HepG2 (cell line): ENCODE results near the gene SIRT6. TPM values are rescaled to one million over a fixed set of nuclear protein-coding genes. Genes with fewer than 3 reads are reported as not detected.

Source experiments
- ATAD3A ChIP-seq: sonication (generic); formaldehyde crosslinking; IDR thresholded peaks from 2 replicates; pipeline ENCODE4 v1.4.0; 2020; ENCODE audit warnings: missing genetic modification reagents
- CCAR2 ChIP-seq: fragments of 200-400 bp; formaldehyde crosslinking; optimal IDR thresholded peaks from 2 replicates; pipeline ENCODE3; 2018; ENCODE audit warnings: low read depth, mild to moderate bottlenecking, low read length, moderate library complexity
- CERS6 ChIP-seq: sonication (generic); formaldehyde crosslinking; IDR thresholded peaks from 2 replicates; pipeline ENCODE4 v1.5.0; 2020; ENCODE audit warnings: missing genetic modification reagents
- CSRNP2 ChIP-seq: sonication (generic); formaldehyde crosslinking; conservative IDR thresholded peaks from 2 replicates; pipeline ENCODE4 v1.8.0; 2022; ENCODE audit warnings: low read depth, missing genetic modification reagents
- DR1 ChIP-seq: sonication (generic); formaldehyde crosslinking; IDR thresholded peaks from 2 replicates; pipeline ENCODE4 v1.8.0; 2021; ENCODE audit warnings: mild to moderate bottlenecking, missing genetic modification reagents, inconsistent platforms
- EED ChIP-seq: sonication (generic); formaldehyde crosslinking; IDR thresholded peaks from 2 replicates; pipeline ENCODE4 v1.5.0; 2020; ENCODE audit warnings: mild to moderate bottlenecking, missing genetic modification reagents
- FOXO1 ChIP-seq: sonication (generic); formaldehyde crosslinking; IDR thresholded peaks from 2 replicates; pipeline ENCODE4 v1.4.0; 2020; ENCODE audit warnings: missing genetic modification reagents
- HOXA3 ChIP-seq: sonication (generic); formaldehyde crosslinking; IDR thresholded peaks from 2 replicates; pipeline ENCODE4 v1.5.0; 2020; ENCODE audit warnings: missing genetic modification reagents
- KLF13 ChIP-seq: sonication (generic); formaldehyde crosslinking; IDR thresholded peaks from 2 replicates; pipeline ENCODE4 v1.4.0; 2020; ENCODE audit warnings: mild to moderate bottlenecking, missing genetic modification reagents
- MLXIP ChIP-seq: sonication (generic); formaldehyde crosslinking; IDR thresholded peaks from 2 replicates; pipeline ENCODE4 v1.9.0; 2021; ENCODE audit warnings: missing genetic modification reagents, borderline replicate concordance
- MYPOP ChIP-seq: sonication (generic); formaldehyde crosslinking; IDR thresholded peaks from 2 replicates; pipeline ENCODE4 v1.8.1; 2023; ENCODE audit warnings: mild to moderate bottlenecking, moderate library complexity, missing genetic modification reagents
- SMAD1 ChIP-seq: sonication (generic); formaldehyde crosslinking; IDR thresholded peaks from 2 replicates; pipeline ENCODE4 v1.4.0; 2020; ENCODE audit warnings: missing genetic modification reagents, low read depth, mild to moderate bottlenecking, borderline replicate concordance
- TGIF2 ChIP-seq: IDR thresholded peaks from 2 replicates; pipeline ENCODE4 v1.6.1; 2016; ENCODE audit warnings: control low read depth, missing compliant biosample characterization
- ZFAT ChIP-seq: sonication (generic); formaldehyde crosslinking; conservative IDR thresholded peaks from 2 replicates; pipeline ENCODE4 v1.8.1; 2023; ENCODE audit warnings: missing genetic modification reagents, inconsistent platforms
- ZKSCAN5 ChIP-seq: sonication (generic); formaldehyde crosslinking; IDR thresholded peaks from 2 replicates; pipeline ENCODE4 v1.5.1; 2020; ENCODE audit warnings: mild to moderate bottlenecking, missing genetic modification reagents
- ZNF205 ChIP-seq: IDR thresholded peaks from 2 replicates; pipeline ENCODE4 v1.6.1; 2018; ENCODE audit warnings: missing biosample characterization, missing genetic modification reagents
- ZNF891 ChIP-seq: sonication (generic); formaldehyde crosslinking; IDR thresholded peaks from 2 replicates; pipeline ENCODE4 v1.5.0; 2020; ENCODE audit warnings: mild to moderate bottlenecking, missing genetic modification reagents
- polyA plus RNA-seq, 8 experiments: library from polyadenylated mRNA; depleted of rRNA in 3 of 8; stranded (reverse) in 7 of 8; unstranded in 1 of 8; fragments of >200 nt; fragmentation: Illumina TruSeq in 4 of 8; extraction: Trizol in 4 of 8; gene quantifications; 2 replicates each; pipeline versions ENCODE4 v1.2.1 to v1.2.3, GENCODE V29; 2011 to 2016; ENCODE audit warnings: low read depth in 4 of 8, missing spikeins in 1 of 8, mixed read lengths in 1 of 8; ENCODE audit not compliant: insufficient read depth in 1 of 8
- total RNA-seq, 5 experiments: library from RNA; depleted of rRNA; stranded (reverse); fragments of >200 nt; fragmentation: Illumina TruSeq; extraction: Trizol; gene quantifications; 2 replicates each; pipeline ENCODE4 v1.2.3, GENCODE V29; 2016; ENCODE audit warnings: low read depth in 1 of 5
- TF ChIP-seq, protein P1 (sequence below): IDR thresholded peaks from 2 replicates; pipeline ENCODE4 v1.6.1; 2016; ENCODE audit warnings: low read depth, borderline replicate concordance
- TF ChIP-seq, protein P2 (sequence below): sonication (generic); formaldehyde crosslinking; IDR thresholded peaks from 2 replicates; pipeline ENCODE4 v1.5.1; 2020; ENCODE audit warnings: mild to moderate bottlenecking, missing genetic modification reagents, moderate library complexity

SIRT6 gene
- total and polyA plus RNA-seq, 2 of the 13 experiments (the other 11 are each of a cell fraction or from before 2014, with no cell fraction given): 11.0 to 18.4 TPM

- no peak for TF ChIP-seq CERS6 (CRISPR knock-in tag)
- TF ChIP-seq EED (CRISPR knock-in tag): peak; percentile 20; the same call in 1 of the 2 replicates
- TF ChIP-seq DR1 (CRISPR knock-in tag): no peak
- no peak for TF ChIP-seq ATAD3A
- TF ChIP-seq ZNF205 (CRISPR knock-in tag): no peak
- TF ChIP-seq ZFAT: no peak
- no peak for TF ChIP-seq CCAR2
- TF ChIP-seq ZNF891 (CRISPR knock-in tag): no peak
- TF ChIP-seq MYPOP (CRISPR knock-in tag): no peak
- no peak for TF ChIP-seq KLF13 (CRISPR knock-in tag)
- TF ChIP-seq, protein P1, sequence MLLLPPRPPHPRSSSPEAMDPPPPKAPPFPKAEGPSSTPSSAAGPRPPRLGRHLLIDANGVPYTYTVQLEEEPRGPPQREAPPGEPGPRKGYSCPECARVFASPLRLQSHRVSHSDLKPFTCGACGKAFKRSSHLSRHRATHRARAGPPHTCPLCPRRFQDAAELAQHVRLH (CRISPR knock-in tag): no peak
- TF ChIP-seq FOXO1: no peak
- TF ChIP-seq, protein P2, sequence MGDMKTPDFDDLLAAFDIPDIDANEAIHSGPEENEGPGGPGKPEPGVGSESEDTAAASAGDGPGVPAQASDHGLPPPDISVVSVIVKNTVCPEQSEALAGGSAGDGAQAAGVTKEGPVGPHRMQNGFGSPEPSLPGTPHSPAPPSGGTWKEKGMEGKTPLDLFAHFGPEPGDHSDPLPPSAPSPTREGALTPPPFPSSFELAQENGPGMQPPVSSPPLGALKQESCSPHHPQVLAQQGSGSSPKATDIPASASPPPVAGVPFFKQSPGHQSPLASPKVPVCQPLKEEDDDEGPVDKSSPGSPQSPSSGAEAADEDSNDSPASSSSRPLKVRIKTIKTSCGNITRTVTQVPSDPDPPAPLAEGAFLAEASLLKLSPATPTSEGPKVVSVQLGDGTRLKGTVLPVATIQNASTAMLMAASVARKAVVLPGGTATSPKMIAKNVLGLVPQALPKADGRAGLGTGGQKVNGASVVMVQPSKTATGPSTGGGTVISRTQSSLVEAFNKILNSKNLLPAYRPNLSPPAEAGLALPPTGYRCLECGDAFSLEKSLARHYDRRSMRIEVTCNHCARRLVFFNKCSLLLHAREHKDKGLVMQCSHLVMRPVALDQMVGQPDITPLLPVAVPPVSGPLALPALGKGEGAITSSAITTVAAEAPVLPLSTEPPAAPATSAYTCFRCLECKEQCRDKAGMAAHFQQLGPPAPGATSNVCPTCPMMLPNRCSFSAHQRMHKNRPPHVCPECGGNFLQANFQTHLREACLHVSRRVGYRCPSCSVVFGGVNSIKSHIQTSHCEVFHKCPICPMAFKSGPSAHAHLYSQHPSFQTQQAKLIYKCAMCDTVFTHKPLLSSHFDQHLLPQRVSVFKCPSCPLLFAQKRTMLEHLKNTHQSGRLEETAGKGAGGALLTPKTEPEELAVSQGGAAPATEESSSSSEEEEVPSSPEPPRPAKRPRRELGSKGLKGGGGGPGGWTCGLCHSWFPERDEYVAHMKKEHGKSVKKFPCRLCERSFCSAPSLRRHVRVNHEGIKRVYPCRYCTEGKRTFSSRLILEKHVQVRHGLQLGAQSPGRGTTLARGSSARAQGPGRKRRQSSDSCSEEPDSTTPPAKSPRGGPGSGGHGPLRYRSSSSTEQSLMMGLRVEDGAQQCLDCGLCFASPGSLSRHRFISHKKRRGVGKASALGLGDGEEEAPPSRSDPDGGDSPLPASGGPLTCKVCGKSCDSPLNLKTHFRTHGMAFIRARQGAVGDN: peak; percentile 45; the same call in 1 of the 2 replicates
- TF ChIP-seq HOXA3: peak; percentile 34; the same call in 1 of the 2 replicates
- TF ChIP-seq TGIF2: no peak
- no peak for TF ChIP-seq SMAD1 (CRISPR knock-in tag)
- TF ChIP-seq MLXIP (CRISPR knock-in tag): no peak
- TF ChIP-seq CSRNP2 (CRISPR knock-in tag): no peak
- TF ChIP-seq ZKSCAN5: peak; percentile 98
Measured at GRCh38 chr19:4199699-4200293, 17.4 kb upstream of the SIRT6 start (continued).
